RPMI8226 (cell line): Measurements from ENCODE around the gene KIF13A.
A peak's percentile ranks its signal among the peaks of the same experiment; 100 is the strongest.
"Not testable (repeated sequence)": the region's sequence is repeated elsewhere in the genome, so short reads cannot be mapped to it uniquely, and the experiment has no call there.

Source experiments
- DNase-seq: peaks from one replicate; pipeline ENCODE4 v3.0.0-alpha.2; 2015

The KIF13A gene

DNA sequence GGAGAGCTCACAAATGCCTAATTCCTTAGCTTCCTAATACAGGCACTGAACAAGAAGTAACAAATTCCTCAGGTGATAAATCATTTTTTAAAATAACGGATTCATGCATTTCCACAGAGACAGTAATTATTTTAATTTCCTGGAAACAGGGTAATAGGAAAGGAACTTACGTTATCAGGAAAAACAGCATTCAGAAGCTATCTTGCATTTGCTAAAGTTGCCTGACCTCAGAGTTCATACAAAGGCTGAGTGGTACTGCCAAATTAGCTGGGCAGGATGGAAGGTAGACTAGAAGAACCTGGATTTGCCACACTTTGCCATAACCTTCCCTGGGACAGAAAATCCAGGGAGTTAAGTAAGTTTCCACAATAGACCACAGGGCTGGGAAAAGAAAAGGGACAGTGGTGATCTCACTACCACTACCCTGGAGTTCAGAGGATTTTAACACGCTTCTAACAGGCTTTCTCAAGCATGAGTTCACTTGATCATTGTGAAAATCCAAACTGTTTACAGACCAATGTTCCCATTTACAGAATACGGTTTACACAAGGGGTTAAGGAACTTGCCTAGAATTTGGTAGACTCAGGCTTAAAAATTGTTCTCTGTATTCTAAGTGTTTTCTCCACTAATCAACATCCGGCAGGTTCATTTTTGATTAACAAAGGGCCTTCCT, 57.0 kb downstream of the KIF13A start:
- no peak for DNase-seq

- no peak for DNase-seq
These were observed 58.7 kb downstream of the KIF13A start for GRCh38 chr6:17928514-17929430.

DNA sequence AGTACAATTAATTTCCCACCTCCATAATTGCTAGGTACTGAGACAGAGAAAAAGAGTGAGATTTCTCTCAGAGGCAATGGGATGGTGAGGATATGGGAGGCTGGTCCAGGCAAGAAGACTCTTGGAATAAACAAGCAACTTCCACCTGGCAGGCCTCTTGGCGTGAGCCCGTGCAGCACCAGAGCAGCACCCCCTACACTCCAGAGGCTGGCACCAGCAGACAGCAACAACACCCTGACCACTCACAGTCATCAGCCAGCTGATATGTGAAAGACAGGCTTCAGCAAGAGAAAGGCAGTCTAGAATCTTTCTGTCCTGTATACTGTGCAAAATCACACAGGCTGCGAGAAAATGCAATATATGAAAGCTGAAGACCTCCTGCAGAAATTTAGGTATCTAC, 59.7 kb downstream of the KIF13A start:
- no peak for DNase-seq

DNA sequence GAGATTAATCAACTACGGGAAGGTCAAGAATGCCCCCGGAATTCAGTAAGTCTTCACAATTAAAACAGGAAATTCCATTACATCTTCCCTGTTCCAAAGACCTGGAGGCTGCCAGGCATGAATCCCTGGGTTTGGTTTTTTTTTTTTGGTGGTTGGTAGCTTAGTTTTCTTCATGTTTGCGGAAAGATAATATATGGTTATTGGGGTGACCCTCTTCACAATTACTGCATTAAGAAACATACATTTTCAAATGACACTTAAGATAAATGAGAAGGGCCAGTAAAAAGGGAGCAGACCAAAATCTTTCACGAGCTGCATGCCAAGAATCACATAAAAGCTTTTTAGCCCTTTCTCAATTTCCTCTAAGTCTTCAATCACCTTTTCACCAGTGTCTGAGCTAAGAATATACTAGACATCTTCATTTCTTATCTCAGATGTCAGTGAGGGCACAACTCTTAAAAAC, 64.0 kb downstream of the KIF13A start:
- no peak for DNase-seq

- no peak for DNase-seq
These were observed 66.0 kb downstream of the KIF13A start for GRCh38 chr6:17921454-17921853.

- no peak for DNase-seq
These were observed 67.9 kb downstream of the KIF13A start for GRCh38 chr6:17919496-17919895.

- DNase-seq = no peak
These were observed 69.3 kb downstream of the KIF13A start for GRCh38 chr6:17917837-17918763.

GRCh38 chr6:17914651-17915050, 72.8 kb downstream of the KIF13A start:
- no peak for DNase-seq

DNA sequence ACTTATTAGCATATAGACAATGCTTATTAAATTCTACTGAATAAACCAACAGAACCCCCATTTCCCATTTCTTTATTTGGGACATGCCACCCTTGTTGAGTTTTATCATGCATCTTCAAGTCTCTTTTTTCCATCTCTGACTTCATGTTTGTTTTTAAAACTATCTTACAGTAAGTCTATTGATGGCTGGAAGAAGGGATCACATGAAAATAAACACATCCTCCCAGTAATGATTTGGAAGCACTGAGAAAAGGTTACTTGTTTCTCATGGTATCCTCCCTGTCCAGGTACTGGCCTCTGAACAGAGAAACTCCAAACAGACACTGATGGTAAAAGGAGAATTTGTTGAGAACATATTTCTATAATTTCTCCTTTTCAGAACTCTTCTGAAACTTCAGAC, 74.9 kb downstream of the KIF13A start:
- no peak for DNase-seq

- DNase-seq = not testable (repeated sequence)
These were observed 75.8 kb downstream of the KIF13A start for GRCh38 chr6:17911656-17912055.

DNA sequence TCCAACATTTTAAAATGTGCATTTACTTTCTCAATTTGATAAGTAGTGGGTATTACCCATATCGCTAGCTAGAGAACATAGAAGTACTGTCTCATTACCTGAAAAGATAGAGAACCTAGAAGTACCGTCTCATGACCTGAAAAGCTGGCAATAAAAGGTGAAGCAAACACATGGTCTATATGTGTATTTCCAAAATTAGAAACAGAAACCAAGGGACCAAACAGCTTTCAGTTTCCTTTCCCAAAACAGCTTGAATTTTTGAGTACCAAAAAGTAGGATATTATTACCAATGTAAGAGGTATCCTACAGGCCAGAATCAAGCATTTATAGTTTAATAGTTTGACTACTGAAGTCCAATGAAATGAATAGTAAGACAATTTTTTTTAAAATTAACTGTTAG, 77.2 kb downstream of the KIF13A start:
- DNase-seq = peak; percentile 70

- no peak for DNase-seq
These were observed 78.6 kb downstream of the KIF13A start for GRCh38 chr6:17908831-17909230.

DNA sequence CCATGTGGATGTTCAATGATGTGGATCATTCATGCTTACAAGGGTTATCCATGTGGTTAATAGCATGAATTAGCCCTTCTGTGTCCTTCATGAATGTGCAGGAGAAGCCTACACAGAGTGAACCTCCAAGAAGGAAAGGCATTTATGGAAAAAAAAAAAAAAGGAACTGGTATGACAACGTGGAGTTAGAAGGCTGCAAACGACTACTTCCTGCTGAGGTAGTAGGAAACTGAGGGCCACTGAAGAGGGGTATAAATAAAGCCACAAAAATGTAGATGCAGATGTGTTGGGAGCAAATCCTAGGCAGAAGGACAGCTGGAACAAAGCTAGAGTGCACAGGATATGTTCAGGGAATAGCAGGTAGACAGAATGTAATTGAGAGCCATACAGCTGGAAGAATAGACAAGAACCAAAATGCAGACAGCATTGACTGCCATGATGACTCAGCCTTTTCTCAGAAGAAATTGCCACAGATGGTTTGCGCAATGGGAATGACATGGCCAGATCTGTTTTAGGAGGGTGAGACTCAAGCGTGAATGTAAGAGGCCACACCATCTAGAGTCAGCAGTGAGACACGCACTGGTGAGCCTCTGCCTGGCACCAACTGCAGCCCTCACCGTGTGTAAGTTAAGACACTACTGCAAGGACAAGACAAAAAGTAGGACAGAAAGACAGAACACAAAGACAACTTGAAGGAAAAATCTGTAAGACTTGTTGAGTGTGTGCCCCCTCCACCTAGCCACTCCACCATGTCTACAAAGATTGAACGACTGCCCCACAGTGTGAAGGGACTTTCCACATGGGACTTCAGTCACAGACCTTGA, 79.8 kb downstream of the KIF13A start:
- peak; percentile 84 for DNase-seq

DNA sequence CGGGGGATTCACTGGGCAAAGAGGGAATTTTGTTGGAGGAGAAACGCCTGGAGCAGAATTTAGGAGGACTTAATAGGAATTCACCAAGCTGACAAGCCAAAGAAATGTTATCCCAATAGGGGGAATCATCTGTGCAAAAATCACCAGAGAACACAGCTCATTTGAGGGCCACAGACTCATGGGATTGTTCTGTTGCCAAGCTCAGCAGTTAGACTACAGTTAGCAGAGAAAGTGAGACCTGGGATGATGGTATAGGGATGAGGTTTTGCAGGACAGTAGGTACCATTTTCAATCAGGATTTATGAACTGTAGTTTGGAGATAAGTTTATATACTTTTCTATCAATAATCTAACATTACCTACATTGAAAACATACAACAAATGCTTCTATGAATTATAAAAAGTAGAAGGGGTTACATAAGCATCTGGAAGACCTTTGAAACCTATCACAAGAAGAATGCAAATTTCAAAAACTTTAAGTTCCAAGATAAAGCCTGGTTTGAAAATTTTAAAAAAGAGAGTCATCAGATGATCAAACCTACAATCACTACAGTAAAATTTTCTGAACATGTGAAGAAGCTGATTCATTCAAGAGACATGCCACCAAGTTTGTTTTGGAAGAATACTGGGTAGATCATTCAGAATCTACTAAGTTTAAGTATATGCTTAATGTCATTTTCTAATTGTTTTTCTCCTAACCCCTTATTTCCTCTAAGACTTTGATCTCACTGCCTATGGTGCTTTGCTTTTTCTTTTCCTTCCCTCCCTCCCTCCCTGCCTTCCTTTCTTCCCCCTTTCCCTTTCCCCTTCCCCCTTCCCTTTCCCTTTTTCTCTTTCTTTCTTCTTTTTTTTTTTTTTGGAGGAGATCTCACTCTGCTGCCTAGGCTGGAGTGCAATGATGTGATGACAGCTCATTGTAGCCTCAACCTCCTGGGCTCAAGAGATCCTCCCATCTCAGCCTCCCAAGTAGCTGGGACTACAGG, 81.5 kb downstream of the KIF13A start:
- no peak for DNase-seq

- DNase-seq = no peak
These were observed 82.8 kb downstream of the KIF13A start for GRCh38 chr6:17904491-17905120.

- DNase-seq = no peak
These were observed 84.5 kb downstream of the KIF13A start for GRCh38 chr6:17902974-17903373.

GRCh38 chr6:17901493-17901892, 85.9 kb downstream of the KIF13A start:
- no peak for DNase-seq

DNA sequence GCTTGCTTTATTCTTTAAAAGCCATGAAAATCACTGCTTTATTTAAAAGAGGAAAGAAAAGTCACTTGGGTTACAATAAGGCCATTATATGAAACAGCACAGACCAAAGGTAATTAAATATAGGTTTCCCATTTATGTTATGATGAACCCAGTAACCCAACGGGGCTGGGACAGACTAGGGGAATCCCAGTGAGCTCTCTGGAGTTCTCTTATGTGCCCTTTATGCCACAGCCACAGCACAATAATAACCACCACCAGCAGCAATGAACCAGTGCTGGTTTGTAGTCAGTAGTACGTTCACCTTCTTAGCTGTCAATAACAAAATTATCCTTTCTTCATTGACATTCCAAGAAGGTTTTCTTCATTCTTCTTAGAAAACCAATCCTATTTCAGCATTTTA, 87.4 kb downstream of the KIF13A start:
- DNase-seq = no peak

DNA sequence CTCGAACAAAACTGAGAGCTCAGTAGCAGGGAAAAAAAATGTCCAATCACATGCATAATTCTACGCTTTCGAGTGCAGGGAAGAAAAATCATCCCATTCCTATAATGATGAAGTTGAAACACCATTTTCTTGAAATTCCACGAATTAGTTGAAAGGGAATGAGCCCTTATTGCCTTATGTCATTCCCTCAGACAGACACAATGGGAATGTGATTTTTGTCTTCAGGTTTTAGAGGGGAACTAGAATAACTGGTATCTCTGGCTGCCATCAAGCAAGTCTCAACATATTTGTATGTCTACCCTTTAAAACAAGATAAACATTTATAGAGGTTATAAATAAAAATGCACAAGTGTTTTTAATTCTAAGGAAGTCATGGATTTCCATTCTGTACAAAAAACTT, 87.9 kb downstream of the KIF13A start:
- DNase-seq = no peak

- no peak for DNase-seq
These were observed 89.8 kb downstream of the KIF13A start for GRCh38 chr6:17897681-17898080.
